ENCODE data around the gene MXRA8.

The MXRA8 gene

DNA sequence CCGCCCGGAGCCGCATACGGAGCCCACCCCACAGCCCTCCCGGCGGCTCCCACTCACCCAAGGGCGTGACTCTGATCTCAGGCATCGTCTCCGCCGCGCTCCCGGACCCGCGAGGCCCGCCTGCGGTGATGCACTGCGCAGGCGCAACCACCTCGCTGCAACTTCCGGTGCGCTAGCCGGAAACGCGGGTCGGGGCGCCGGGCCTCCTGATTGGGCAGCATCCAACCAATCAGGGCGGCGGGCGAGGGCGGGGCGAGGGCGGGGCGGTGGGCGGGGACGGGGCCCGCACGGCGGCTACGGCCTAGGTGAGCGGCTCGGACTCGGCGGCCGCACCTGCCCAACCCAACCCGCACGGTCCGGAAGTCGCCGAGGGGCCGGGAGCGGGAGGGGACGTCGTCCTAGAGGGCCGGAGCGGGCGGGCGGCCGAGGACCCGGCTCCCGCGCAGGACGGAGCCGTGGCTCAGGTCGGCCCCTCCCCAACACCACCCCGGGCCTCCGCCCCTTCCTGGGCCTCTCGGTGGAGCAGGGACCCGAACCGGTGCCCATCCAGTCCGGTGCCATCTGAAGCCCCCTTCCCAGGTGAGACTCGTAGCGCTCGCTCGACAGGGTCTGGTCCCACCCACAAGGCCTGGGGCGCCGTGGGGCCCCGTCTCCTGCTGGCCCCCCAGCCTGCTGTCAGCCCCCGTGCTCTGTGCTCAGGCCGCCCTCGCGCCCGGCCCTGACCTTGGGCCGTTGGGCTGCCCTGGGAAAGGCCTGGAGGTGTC, 33.6 kb downstream of the MXRA8 start, which contains the start of the genes CPTP and INTS11:
CPTP (plus strand) TSS at position 279 of the 764 bp plus-strand sequence. CDS start 2,109 bp downstream, outside the sequence.
INTS11 (minus strand) TSS at position 137 of the 764 bp plus-strand sequence; CDS start at position 85, 52 bp downstream.
- TF ChIP-seq, protein P1, sequence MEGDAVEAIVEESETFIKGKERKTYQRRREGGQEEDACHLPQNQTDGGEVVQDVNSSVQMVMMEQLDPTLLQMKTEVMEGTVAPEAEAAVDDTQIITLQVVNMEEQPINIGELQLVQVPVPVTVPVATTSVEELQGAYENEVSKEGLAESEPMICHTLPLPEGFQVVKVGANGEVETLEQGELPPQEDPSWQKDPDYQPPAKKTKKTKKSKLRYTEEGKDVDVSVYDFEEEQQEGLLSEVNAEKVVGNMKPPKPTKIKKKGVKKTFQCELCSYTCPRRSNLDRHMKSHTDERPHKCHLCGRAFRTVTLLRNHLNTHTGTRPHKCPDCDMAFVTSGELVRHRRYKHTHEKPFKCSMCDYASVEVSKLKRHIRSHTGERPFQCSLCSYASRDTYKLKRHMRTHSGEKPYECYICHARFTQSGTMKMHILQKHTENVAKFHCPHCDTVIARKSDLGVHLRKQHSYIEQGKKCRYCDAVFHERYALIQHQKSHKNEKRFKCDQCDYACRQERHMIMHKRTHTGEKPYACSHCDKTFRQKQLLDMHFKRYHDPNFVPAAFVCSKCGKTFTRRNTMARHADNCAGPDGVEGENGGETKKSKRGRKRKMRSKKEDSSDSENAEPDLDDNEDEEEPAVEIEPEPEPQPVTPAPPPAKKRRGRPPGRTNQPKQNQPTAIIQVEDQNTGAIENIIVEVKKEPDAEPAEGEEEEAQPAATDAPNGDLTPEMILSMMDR (IDR thresholded peaks at IDR 0.05): no peak

DNA sequence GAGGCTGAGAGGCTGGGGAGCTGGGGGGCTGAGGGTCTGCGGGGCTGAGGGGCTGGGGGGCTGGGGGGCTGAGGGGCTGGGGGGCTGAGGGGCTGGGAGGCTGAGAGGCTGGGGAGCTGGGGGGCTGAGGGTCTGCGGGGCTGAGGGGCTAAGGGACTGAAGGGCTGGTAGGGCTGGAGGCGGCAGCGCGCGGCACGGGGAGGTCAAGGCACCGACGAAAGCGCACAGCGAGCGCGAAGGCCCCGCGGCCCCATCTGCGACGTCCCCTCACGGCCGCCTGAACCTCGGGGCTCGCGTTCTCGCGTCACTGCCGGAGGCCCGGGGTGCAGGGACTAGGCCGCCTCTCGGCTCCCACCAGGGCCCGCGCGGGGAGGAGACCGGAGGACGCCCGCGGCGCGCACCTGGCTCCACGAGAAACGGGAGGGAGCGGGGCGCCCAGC, 34.3 kb downstream of the MXRA8 start:
- TF ChIP-seq, protein P1 (IDR thresholded peaks at IDR 0.05): no peak

DNA sequence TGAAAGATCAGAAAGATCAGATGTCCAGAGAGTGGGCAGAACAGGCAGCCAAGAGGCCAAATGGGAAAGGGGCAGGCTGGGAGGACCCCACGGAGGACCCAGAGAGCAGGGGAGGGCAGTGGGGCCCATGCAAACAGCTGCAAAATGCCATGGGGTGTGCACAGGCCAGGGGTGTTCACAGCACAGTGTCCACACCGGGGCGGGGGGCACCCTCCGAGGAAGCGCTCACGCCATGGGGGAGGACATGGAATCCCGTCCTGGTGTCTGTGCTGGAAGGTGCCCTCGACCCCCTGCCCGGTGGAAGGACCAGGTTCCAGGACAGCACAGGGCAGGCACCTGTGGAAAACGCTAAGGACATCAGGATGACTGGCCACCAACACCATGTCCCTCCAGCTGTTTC, 35.4 kb downstream of the MXRA8 start:
- TF ChIP-seq, protein P1 (IDR thresholded peaks at IDR 0.05): no peak

DNA sequence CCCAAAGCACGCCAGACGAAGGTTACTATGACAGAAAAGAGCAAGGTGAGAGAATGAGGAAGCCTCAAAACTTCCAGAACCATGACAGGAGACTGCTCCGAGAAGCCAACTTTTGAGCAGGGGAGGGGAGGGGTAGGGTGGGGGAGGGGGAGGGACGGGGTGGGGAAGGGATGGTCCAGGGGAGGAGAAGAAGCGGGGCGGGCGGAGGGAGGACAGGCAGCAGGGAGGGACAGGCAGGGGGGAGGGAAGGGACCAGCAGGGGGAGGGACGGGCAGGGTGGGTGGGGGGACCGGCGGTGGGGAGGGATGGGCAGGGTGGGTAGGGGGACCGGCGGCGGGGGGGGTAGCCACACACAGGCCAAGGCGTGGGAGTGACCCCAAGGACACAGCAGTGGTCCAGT, 35.9 kb downstream of the MXRA8 start:
- TF ChIP-seq, protein P1 (IDR thresholded peaks at IDR 0.05): no peak

- TF ChIP-seq, protein P1 (IDR thresholded peaks at IDR 0.05): no peak
These were observed 36.9 kb downstream of the MXRA8 start for GRCh38 chr1:1321477-1321876.

GRCh38 chr1:1320666-1321448, 37.5 kb downstream of the MXRA8 start:
- TF ChIP-seq, protein P1 (IDR thresholded peaks at IDR 0.05): no peak

DNA sequence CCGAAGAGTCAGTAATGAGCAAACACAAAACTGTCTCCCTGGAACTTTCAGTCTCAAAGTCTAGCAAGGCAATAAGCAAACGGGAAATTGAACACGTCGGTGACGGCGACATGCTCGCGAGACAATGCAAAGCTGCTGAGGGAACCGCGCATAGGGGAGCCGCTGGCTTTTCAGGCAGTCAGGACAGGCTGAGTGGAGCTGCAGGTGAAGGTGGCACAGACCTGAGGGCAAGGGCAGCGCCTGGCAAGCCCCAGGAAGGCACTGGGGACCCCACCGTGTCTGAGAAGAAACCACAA, 38.8 kb downstream of the MXRA8 start:
- TF ChIP-seq, protein P1 (IDR thresholded peaks at IDR 0.05): no peak

All from LNCAP (cell line).